SK-MEL-5 (cell line): ENCODE measurements around the gene STAU1. TPM values are rescaled to one million over a fixed set of nuclear protein-coding genes. Genes with fewer than 3 reads are reported as not detected.
"Not testable (repeated sequence)": the region's sequence is repeated elsewhere in the genome, so short reads cannot be mapped to it uniquely, and the experiment has no call there.

Source experiments
- DNase-seq: peaks from one replicate; pipeline ENCODE4 v3.0.0-alpha.2; 2016; ENCODE audit warnings: low read depth, low spot score
- in situ Hi-C: cut with HindIII; loops from 2 replicates; pipeline ENCODE4 v1.10.0; 2016; ENCODE audit warnings: low sequenced_read_pairs, high pct_unique_total_duplicates, low pct_unique_long_range_greater_than_20kb
- total RNA-seq: library from RNA; depleted of rRNA; stranded (reverse); fragments of >200 nt; shearing (Covaris generic); gene quantifications from 2 replicates; pipeline ENCODE4 v1.2.3, GENCODE V29; 2014

Gene STAU1
- total RNA-seq, 1 experiment from 2014 or later: 42.4 TPM

DNA sequence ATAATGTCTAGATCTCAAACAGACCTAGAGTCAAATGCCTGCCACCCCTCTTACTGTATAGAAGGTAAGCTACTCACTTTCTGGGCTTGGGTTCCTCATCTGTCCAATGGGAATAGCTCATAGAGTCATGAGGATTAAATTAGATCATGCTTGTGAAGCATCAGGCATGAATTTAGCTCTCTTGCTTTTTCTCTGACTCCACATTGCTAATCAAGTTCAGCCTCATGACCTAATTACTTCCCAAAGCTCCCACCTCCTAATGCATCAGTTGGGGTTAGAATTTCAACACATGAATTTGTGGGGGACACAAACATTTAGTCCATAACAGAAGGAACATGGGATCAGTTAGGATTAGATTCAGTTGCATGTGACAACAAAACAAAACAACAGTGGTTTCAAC is 26.4 kb upstream of the STAU1 start:
- no peak for DNase-seq
- in situ Hi-C loops: no loop called here

DNA sequence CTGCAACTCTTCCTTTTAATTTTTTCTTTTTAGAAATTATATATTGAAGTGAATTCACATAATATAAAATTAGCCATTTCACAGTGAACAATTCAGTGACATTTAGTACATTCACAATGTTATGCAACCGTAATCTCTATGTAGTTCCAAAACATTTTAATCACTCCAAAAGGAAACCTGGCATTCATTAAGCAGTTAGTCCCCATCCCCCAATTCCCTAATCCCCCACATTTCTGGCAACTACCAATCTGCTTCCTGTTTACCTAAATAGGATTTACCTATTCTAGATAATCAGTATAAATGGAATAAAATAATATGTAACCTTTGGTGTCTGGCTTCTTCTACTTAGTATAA is 22.6 kb upstream of the STAU1 start:
- in situ Hi-C loops: no loop called here
- DNase-seq: no peak

DNA sequence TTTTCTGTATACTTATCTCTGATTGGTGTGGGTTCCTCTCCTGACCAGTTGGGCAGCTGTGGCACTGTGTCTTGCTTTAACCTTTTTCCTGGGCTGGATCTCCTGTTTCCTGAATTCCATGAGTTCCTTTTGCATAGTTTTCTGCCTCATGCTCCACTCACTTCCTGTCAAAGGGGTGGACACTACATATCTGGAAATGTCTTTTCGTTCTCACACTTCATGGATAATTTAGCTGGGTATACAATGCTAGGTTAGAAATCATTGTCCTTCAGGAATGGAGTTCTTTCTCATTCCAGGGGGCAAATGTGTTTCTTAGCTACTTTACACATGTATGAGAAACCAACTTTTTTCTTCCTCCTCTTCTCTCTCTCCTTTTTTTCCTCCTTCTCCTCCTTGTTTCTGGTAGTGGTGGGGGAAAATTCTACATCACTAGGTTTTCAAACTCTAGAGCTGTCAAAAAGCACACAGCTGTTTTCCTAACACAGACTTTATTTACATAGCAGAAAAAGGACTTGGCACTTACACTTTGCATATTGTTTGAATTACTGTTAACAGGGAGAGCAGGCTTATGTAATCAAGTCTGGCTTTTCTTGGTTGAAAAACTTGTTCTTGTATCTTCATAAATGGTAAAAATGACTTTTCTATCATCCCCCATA is 22.1 kb upstream of the STAU1 start:
- in situ Hi-C loops: no loop called here
- DNase-seq: no peak

GRCh38 chr20:49207076-49207475 is 18.9 kb upstream of the STAU1 start:
- in situ Hi-C loops: no loop called here
- peak; percentile 34 for DNase-seq

- in situ Hi-C loops: no loop called here
- no peak for DNase-seq
Observed at GRCh38 chr20:49203746-49204145, 15.6 kb upstream of the STAU1 start.

DNA sequence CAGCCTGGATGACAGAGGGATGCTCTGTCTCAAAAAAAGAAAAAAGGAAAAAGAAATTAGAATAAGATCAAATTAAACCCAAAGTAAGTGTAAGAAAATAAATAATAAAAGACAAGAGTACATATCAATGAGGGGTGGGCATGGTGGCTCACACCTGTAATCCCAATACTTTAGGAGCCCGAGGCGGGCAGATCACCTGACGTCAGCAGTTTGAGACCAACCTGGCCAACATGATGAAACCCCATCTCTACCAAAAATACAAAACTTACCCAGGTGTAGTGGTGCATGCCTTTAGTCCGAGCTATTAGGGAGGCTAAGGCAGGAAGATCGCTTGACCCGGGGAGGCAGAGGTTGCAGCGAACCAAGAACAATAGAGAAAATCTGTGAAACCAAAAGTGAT is 14.9 kb upstream of the STAU1 start:
- in situ Hi-C loops: no loop called here
- DNase-seq: no peak

DNA sequence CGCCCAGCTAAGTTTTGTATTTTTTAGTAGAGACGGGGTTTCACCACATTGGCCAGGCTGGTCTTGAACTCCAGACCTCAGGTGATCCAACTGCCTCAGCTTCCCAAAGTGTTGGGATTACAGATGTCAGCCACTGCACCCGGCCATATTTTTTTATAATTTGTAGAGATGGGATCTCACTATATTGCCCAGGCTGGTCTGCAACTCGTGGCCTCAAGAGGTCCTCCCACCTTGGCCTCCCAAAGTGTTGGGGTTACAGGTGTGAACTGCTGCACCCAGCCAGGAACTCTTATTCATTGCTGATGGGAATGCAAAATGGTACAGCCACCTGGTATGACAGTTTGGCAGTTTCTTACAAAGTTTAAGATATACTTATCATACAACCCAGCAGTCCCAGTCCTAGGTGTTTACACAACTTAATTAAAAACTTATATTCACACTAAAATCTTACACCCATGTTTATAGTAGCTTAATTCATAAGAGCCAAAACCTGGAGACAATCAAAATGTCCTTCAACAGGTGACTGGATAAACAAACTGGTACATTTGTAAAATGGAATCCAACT is 11.7 kb upstream of the STAU1 start:
- no peak for DNase-seq
- in situ Hi-C loops: no loop called here

DNA sequence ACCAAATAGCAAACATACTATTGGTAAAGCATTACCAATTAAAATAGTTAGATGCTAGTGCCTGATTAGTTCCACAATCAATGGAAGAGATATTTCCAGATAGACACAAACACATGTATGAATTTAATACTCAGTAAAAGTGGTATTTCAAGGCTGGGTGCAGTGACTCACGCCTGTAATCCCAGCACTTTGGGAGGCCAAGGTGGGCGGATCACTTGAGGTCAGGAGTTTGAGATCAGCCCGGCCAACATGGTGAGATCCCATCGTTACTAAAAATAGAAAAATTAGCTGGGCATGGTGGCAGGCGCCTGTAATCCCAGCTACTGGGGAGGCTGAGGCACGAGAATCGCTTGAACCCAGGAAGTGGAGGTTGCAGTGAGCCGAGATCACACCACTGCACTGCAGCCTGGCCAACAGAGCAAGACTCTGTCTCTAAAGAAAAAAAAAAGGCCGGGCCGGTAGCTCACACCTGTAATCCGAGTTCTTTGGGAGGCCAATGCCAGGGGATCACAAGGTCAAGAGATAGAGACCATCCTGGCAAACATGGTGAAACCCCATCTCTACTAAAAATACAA is 4.9 kb upstream of the STAU1 start:
- in situ Hi-C loops, DNase-seq: not testable (repeated sequence)

DNA sequence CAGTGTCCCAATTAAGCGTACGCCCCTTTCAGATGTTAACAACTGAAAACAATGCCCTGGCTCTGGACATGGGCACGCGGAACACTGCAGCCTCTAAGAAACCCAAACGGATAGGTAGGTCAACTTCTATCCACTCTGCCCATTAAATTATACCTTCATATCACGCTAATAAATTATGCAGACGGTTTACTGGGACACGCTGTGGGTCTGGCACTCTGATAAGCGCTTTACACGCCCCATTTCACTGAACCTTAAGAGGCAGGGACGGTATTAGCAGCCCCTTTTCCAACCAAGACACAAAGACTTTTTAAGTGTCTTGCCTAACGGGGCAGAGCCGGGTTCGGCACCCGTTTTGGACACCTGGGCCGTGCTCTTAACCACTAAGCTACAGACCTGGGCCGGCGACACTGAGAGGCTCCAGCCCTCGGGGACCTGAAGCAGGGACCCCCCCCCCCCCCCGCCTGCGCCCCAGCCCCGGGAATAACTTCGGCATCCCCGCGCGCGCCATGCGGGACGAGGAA is 744 bp downstream of the STAU1 start:
- in situ Hi-C loops: loop anchor here (10.0 kb wide), 1 partner anchor 53 kb away; no protein-coding TSS in a partner anchor
- DNase-seq: no peak

DNA sequence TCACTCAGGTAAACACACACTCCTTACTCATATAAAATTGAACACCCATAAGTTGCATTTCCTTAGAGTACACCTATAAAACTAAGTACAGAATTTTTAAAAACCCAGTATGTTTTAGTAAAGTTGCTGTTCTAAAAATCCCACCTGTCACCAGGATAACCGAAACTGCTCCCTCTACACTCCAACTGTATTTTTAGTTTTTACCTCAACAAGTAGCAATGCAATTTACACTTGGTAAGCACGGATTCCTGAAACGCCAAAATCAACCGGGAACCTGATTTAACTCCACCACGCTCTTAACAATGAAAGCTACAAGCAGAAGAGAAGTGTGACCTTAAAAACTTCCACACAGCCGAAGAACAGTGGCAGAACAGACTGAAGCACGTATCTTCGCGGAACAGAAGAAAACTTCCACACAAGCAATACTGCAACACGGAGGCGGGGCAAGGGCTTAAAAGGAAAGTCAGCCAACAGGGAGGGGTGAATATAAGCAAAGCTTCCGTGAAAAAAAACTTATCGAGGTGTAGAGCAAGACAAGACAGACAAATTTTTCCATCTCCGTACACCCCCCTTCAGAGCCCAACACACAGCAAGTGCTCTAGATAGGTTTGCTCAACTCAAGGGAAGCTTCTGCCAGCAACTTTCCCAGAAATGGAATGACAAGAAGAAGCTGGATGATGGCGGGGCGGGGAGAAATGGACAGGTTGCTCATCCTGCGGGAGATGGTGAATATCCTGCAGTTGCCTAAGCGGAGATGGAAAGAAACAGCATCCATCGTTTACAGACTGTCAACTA is 1.4 kb downstream of the STAU1 start:
- in situ Hi-C loops: loop anchor here (10.0 kb wide), 1 partner anchor 52 kb away; no protein-coding TSS in a partner anchor

DNA sequence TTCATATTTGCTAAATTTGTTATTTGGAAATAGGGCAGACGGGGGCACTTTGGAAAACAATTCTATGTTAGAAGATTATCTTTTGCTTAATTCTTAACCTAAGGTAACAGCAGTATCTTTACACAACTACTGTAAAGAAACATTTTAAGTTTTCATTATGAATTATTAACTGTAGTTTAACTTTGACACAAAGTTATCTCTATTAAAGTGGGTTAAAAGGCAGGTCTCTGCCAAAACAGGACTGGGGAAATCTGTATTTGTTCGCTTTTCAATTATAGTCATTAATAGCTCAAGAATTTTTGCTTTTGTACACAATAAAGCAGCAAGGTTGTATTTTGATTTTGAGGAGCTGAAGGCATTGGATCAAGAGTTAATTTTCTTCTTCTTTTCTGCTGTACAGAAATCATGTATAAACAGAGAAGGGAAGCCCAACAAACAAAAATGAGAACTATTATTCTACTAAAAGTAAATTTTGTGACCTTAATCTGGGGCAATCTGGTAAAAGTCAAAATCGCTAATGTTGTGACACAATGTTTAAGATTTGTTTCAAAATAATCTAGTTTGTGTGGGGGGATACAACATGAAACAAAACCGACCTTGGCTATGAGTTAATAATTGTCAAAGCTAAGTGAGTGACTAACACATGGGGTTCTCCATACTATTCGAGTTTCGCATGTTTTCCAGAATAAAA is 2.9 kb downstream of the STAU1 start:
- no peak for DNase-seq
- in situ Hi-C loops: loop anchor here (10.0 kb wide), 1 partner anchor 50 kb away; no protein-coding TSS in a partner anchor

More for the DNA sequence above, 1.4 kb downstream of the STAU1 start:
- DNase-seq: peak; percentile 52

- no peak for DNase-seq
- in situ Hi-C loops: loop anchor here (10.0 kb wide), 1 partner anchor 50 kb away; no protein-coding TSS in a partner anchor
Observed at GRCh38 chr20:49184691-49185070, 3.5 kb downstream of the STAU1 start.

DNA sequence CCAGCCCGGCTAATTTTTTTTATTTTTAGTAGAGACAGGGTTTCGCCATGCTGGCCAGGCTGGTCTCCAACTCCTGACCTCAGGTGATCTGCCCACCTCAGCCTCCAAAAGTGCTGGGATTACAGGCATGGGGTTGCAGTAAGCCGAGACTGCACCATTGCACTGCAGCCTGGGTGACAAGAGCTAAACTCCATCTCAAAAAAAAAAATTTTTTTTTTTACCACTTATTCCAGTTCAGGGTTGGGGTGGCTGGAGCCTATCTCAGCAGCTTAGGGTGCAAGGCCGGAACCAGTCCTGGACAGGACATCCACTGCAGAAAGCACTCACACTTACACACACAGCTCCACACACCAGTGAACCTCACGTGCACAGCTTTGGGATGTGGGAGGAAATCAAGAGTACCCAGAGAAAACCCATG is 4.0 kb downstream of the STAU1 start:
- DNase-seq: not testable (repeated sequence)
- in situ Hi-C loops: loop anchor here (10.0 kb wide), 1 partner anchor 49 kb away; no protein-coding TSS in a partner anchor

DNA sequence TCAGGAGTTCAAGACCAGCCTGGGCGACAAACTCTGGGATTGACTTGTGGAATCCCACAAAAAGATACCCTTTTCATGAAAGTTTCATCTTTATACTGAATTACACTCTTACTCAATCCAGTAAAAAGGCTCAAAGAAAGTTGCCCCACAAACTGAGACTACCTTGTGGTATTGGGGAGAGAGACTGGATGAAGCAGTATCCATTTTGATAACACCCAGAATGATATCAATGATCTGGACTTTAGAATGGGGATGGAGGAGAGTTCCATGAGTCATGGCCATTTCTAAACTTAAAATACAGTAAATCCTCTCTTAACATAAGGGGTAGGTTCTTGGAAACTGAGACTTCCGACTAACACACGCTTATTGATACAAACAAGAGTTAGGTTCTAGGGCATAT is 4.7 kb downstream of the STAU1 start:
- DNase-seq: no peak
- in situ Hi-C loops: loop anchor here (10.0 kb wide), 1 partner anchor 49 kb away; no protein-coding TSS in a partner anchor

DNA sequence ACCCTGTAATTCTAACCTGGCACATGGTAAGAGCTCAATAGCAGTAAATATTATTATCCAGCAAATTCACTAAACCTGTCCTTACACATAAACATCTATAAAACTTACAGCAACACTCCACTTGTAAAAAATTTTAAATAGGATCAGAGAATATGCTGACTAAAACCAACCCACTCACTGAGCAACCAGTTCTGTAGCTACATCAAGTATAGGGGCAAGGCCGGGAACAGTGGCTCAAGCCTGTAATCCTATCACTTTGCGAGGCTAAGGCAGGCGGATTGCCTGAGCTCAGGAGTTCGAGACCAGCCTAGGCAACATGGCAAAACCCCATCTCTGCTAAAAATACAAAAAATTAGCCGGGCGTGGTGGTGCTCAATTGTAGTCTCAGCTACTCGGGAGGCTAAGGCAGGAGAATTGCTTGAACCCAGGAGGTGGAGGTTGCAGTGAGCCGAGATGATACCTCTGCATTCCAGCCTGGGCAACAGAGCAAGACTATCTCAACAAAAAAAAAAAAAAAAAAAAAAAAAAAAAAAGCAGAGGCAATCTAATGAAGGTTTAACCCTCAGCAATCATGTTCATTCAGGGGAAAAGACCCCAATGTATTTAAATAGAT is 6.8 kb downstream of the STAU1 start:
- in situ Hi-C loops: loop anchor here (10.0 kb wide), 1 partner anchor 47 kb away; no protein-coding TSS in a partner anchor

DNA sequence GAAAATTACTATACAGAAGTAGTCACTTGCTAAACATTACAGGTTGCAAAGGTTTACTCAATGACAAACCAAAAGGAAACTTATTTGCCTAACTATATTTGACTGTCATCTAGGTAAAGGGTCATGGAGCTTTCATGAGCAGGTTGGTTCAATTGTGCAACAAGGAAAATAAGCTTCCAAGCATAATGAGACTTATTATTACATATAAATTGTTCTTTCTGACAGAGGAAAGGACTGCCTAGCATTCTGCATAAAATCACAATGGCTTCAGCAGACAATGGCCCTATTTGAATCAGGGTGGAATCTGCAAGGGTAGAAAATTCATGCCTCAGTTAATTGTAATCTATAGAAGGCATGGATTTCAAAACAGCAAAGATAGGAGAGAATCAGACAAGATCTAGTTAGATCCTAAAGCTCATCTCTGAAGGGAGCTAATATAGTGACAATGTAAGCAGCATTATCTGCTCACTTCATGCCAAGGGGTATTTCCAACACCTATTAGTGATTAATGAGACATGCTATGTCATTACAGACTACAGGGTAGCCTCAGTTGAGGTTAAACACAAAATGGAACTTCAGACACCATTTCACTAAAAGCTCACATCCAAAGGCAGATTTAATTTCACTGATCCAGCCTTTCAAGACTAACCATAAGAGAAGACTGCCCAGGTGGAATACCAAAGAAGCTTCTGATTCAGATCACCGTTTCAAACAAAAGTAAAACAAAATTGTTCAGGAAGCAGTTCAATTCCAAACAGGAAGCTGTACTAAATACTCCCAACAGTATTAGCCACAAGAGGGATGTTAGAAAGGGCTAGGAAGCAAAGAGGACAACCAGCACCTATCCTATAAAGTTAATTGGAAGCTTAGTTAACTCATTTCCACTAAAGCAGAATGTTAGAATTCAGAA is 8.5 kb downstream of the STAU1 start:
- no peak for DNase-seq
- in situ Hi-C loops: loop anchor here (10.0 kb wide), 1 partner anchor 45 kb away; no protein-coding TSS in a partner anchor

More for the DNA sequence above, 6.8 kb downstream of the STAU1 start:
- no peak for DNase-seq
